Epidermal melanocyte (primary cell): ENCODE results near the gene C3orf18.

Experiments used
- DNase-seq: peaks from one replicate; pipeline ENCODE4 v3.0.0; 2011; ENCODE audit warnings: low spot score; ENCODE audit not compliant: insufficient read length

Gene C3orf18

GRCh38 chr3:50551054-50551659, 16.4 kb downstream of the C3orf18 start:
- no peak for DNase-seq

GRCh38 chr3:50550079-50550736, 17.3 kb downstream of the C3orf18 start:
- DNase-seq, result peak; percentile 59

- no peak for DNase-seq
These were observed 18.3 kb downstream of the C3orf18 start for GRCh38 chr3:50549226-50549625.

GRCh38 chr3:50545781-50546180, 21.8 kb downstream of the C3orf18 start:
- DNase-seq, result no peak

- DNase-seq, result peak; percentile 97
These were observed 25.1 kb downstream of the C3orf18 start for GRCh38 chr3:50542177-50543034.

- no peak for DNase-seq
These were observed 27.9 kb downstream of the C3orf18 start for GRCh38 chr3:50539356-50540286.

- DNase-seq, result no peak
These were observed 30.0 kb downstream of the C3orf18 start for GRCh38 chr3:50537421-50538129.

GRCh38 chr3:50536471-50537180, 30.9 kb downstream of the C3orf18 start:
- DNase-seq, result no peak

GRCh38 chr3:50534681-50535330, 32.7 kb downstream of the C3orf18 start:
- no peak for DNase-seq

- no peak for DNase-seq
These were observed 33.6 kb downstream of the C3orf18 start for GRCh38 chr3:50533807-50534461.

GRCh38 chr3:50533316-50533715, 34.2 kb downstream of the C3orf18 start:
- no peak for DNase-seq

- no peak for DNase-seq
These were observed 35.4 kb downstream of the C3orf18 start for GRCh38 chr3:50532062-50532705.

GRCh38 chr3:50531201-50531600, 36.3 kb downstream of the C3orf18 start:
- no peak for DNase-seq

- DNase-seq, result no peak
These were observed 37.3 kb downstream of the C3orf18 start for GRCh38 chr3:50530001-50530970.

- DNase-seq, result no peak
These were observed 41.6 kb downstream of the C3orf18 start for GRCh38 chr3:50525987-50526386.

- no peak for DNase-seq
These were observed 42.2 kb downstream of the C3orf18 start for GRCh38 chr3:50525191-50525910.

- DNase-seq, result no peak
These were observed 42.8 kb downstream of the C3orf18 start for GRCh38 chr3:50524746-50525145.
